ENCODE measurements around the gene CHST2.

DNA sequence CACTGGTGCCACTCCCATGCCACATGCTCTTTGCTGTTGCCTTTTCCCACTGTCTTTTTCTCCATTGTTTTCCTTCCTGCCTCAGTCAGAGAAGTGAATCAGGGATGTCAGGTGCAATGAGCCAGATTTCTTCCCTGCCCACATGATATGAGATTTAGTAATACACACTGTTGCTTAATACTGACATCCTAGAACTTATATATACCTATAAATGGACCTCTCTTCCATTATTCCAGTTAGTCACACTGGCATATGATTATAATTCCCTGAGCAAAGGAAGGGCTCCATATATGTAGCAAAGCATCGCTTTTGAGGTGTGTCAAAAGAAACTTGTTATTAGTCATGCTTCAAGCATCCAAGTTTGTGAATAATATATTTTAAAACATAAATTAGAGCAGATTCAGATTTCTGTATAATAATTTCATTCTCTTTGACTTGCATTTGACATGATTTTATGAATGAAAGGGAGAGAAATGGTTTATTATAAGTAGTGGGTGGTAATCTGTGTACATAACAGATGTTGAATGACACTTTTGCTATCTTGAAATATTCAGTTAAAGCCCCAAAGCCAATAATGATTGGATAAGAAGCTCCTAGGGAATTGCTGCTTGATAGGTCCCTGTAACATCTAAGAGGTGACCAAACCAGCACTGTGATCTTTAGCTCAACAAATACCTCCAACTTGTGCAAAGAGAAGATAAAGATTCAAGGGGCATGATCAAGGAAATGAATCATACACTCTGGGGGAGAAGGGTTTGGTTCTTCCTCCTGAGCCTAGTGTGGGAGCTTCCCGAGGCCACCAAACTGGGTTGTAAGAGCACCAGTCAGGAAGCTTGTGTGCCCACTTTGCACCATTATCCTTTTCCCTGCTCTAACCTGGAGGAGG is 48.6 kb downstream of the CHST2 start:
- TF ChIP-seq GATA2 (IDR thresholded peaks at IDR 0.05; ENCODE audit: low read depth, low read length) (no peak), GATA3 (IDR thresholded peaks at IDR 0.05; ENCODE audit: low read depth, low read length) (no peak)
